Liver (tissue), 9 donors: ENCODE measurements around the gene ZNF205. TPM values are rescaled to one million over a fixed set of nuclear protein-coding genes. Genes with fewer than 3 reads are reported as not detected.
"Not testable (repeated sequence)": the region's sequence is repeated elsewhere in the genome, so short reads cannot be mapped to it uniquely, and the experiment has no call there.

ENCODE experiments used
- DNase-seq: peaks from one replicate; pipeline ENCODE4 v3.0.0-alpha.2; 2017; ENCODE audit warnings: low spot score
- H3K27ac ChIP-seq, 2 donors: one replicate each; pipeline ENCODE4 v1.7.0; 2013; ENCODE audit warnings: inconsistent platforms in 2 of 2, low read length in 2 of 2, control low read depth in 1 of 2, low read depth in 1 of 2, mild to moderate bottlenecking in 1 of 2
- H3K27me3 ChIP-seq, 4 donors: one replicate each; pipeline versions ENCODE4 v1.6.1 to v1.7.0; 2013; ENCODE audit warnings: low read length in 3 of 4, inconsistent platforms in 1 of 4, mild to moderate bottlenecking in 1 of 4, moderate library complexity in 1 of 4; ENCODE audit not compliant: control insufficient read depth in 4 of 4, insufficient read depth in 4 of 4
- H3K36me3 ChIP-seq, 4 donors: one replicate each; pipeline versions ENCODE4 v1.6.1 to v1.7.0; 2013; ENCODE audit warnings: low read length in 3 of 4, mild to moderate bottlenecking in 3 of 4, low read depth in 1 of 4, moderate library complexity in 1 of 4; ENCODE audit not compliant: control insufficient read depth in 4 of 4, insufficient read depth in 3 of 4
- H3K4me1 ChIP-seq, 4 donors: one replicate each; pipeline versions ENCODE4 v1.6.1 to v1.7.0; 2013; ENCODE audit warnings: low read length in 3 of 4, mild to moderate bottlenecking in 3 of 4, moderate library complexity in 1 of 4; ENCODE audit not compliant: control insufficient read depth in 4 of 4, insufficient read depth in 4 of 4
- H3K4me3 ChIP-seq, 3 donors: one replicate each; pipeline versions ENCODE4 v1.6.1 to v1.7.0; 2013; ENCODE audit warnings: low read length in 3 of 3, control low read depth in 1 of 3, low read depth in 1 of 3, mild to moderate bottlenecking in 1 of 3
- H3K9ac ChIP-seq, 2 donors: one replicate each; pipeline ENCODE4 v1.7.0; 2013; ENCODE audit warnings: low read length in 2 of 2, mild to moderate bottlenecking in 2 of 2, moderate library complexity in 2 of 2, control low read depth in 1 of 2, low read depth in 1 of 2
- H3K9me3 ChIP-seq, 4 donors: one replicate each; pipeline versions ENCODE4 v1.6.1 to v1.7.0; 2013; ENCODE audit warnings: low read length in 3 of 4; ENCODE audit not compliant: control insufficient read depth in 4 of 4
- ATF3 ChIP-seq: IDR thresholded peaks from 2 replicates; pipeline ENCODE4 v1.6.1; 2016; ENCODE audit warnings: antibody characterized with exemption
- EGR1 ChIP-seq, 2 donors: IDR thresholded peaks; 2 replicates each; pipeline ENCODE4 v1.6.1; 2016 to 2018; ENCODE audit warnings: antibody characterized with exemption in 2 of 2, low read depth in 2 of 2
- FOXA2 ChIP-seq: IDR thresholded peaks from 2 replicates; pipeline ENCODE4 v1.6.1; 2016; ENCODE audit warnings: antibody characterized with exemption
- MAX ChIP-seq: IDR thresholded peaks from 2 replicates; pipeline ENCODE4 v1.6.1; 2016; ENCODE audit warnings: antibody characterized with exemption
- RXRA ChIP-seq, 2 donors: IDR thresholded peaks; 2 replicates each; pipeline ENCODE4 v1.6.1; 2017 to 2018; ENCODE audit warnings: antibody characterized with exemption in 2 of 2, mild to moderate bottlenecking in 1 of 2
- SP1 ChIP-seq: IDR thresholded peaks from 2 replicates; pipeline ENCODE4 v1.6.1; 2018; ENCODE audit warnings: antibody characterized with exemption, mild to moderate bottlenecking
- TAF1 ChIP-seq: conservative IDR thresholded peaks from 2 replicates; pipeline ENCODE4 v1.6.1; 2016; ENCODE audit warnings: antibody characterized with exemption, mild to moderate bottlenecking
- YY1 ChIP-seq: IDR thresholded peaks from 2 replicates; pipeline ENCODE4 v1.6.1; 2016; ENCODE audit warnings: antibody characterized with exemption, mild to moderate bottlenecking
- ZBTB33 ChIP-seq: IDR thresholded peaks from 2 replicates; pipeline ENCODE4 v1.6.1; 2016; ENCODE audit warnings: antibody characterized with exemption
- WGBS: extraction: QIAGEN DNeasy Blood & Tissue Kit; methylation state at CpG from one replicate; pipeline ENCODE4 v1.1.7; 2013; 5-methylcytosine and 5-hydroxymethylcytosine counted together
- polyA plus RNA-seq, 2 donors: library from polyadenylated mRNA; stranded (reverse) in 1 of 2; unstranded in 1 of 2; fragments of 200-250 nt in 1 of 2; fragments of >200 nt in 1 of 2; fragmentation: Nextera tagmentation in 1 of 2; extraction: Ambion mirVana in 1 of 2; gene quantifications; one replicate each; pipeline versions ENCODE4 v1.2.1 to v1.2.3, GENCODE V29; 2013 to 2015
- total RNA-seq, 2 donors: library from RNA; depleted of rRNA; stranded (reverse); fragments of >200 nt; gene quantifications; one replicate each; pipeline ENCODE4 v1.2.3, GENCODE V29; 2014
- donor health status: healthy.
- donor health status: healthy.
- donor health status: healthy.
- donor health status: healthy.
- donor health status: healthy.

The ZNF205 gene
- total and polyA plus RNA-seq, 4 donors: 2.0 to 6.9 (median 5.0) TPM

GRCh38 chr16:3076577-3076976 is 35.8 kb upstream of the ZNF205 start:
- Histone ChIP-seq H3K9ac (no peak overlapping the region), H3K4me3 (no peak overlapping the region), H3K4me1 (peaks cover 0 to 11% (median 3%) of the 10 kb centered on the region in 4 donors), H3K9me3 (no peaks in the 10 kb centered on the region), H3K27me3 (no peaks in the 10 kb centered on the region), H3K36me3 (no peaks in the 10 kb centered on the region), H3K27ac (no peak overlapping the region)
- WGBS: 89% methylated on average over 6 of the region's 6 CpGs
- DNase-seq: no peak
- TF ChIP-seq RXRA (IDR thresholded peaks at IDR 0.05): no peak
- no peak for TF ChIP-seq TAF1
- no peak for TF ChIP-seq ZBTB33
- no peak for TF ChIP-seq MAX
- no peak for TF ChIP-seq YY1
- TF ChIP-seq ATF3: no peak

GRCh38 chr16:3080024-3080423 is 32.4 kb upstream of the ZNF205 start:
- H3K9me3 ChIP-seq: no peaks in the 10 kb centered on the region
- WGBS: 88% methylated on average over 17 of the region's 17 CpGs
- no peaks in the 10 kb centered on the region for H3K36me3 ChIP-seq
- no peak for DNase-seq
- H3K4me1 ChIP-seq: peaks cover 0 to 3% (median under 1%) of the 10 kb centered on the region in 4 donors
- no peak overlapping the region for H3K27ac ChIP-seq
- H3K27me3 ChIP-seq: no peaks in the 10 kb centered on the region
- no peak overlapping the region for H3K9ac ChIP-seq
- no peak for TF ChIP-seq MAX
- TF ChIP-seq YY1: no peak
- TF ChIP-seq FOXA2: no peak
- no peak for TF ChIP-seq RXRA (IDR thresholded peaks at IDR 0.05)
- no peak for TF ChIP-seq EGR1 (IDR thresholded peaks at IDR 0.05; ENCODE audit: low read depth in 2 of 2)
- no peak for TF ChIP-seq SP1
- no peak overlapping the region for H3K4me3 ChIP-seq

GRCh38 chr16:3081957-3082356 is 30.4 kb upstream of the ZNF205 start:
- not testable (repeated sequence) for H3K9me3 ChIP-seq, DNase-seq, H3K4me1 ChIP-seq, H3K4me3 ChIP-seq, H3K27me3 ChIP-seq, H3K27ac ChIP-seq, H3K9ac ChIP-seq, H3K36me3 ChIP-seq
- 90% methylated on average over 13 of the region's 13 CpGs for WGBS

GRCh38 chr16:3083408-3083807 is 29.0 kb upstream of the ZNF205 start:
- WGBS: 97% methylated on average over 8 of the region's 8 CpGs
- not testable (repeated sequence) for DNase-seq

More at GRCh38 chr16:3083408-3083807, 29.0 kb upstream of the ZNF205 start:
- H3K27me3 ChIP-seq, H3K9me3 ChIP-seq, H3K27ac ChIP-seq, H3K9ac ChIP-seq, H3K36me3 ChIP-seq, H3K4me1 ChIP-seq, H3K4me3 ChIP-seq: not testable (repeated sequence)
